Adrenal gland (tissue), 5 donors: ENCODE results near the gene GSAP.

Source experiments
- POLR2A ChIP-seq, 2 donors: fragments of 450-650 bp; IDR thresholded peaks; one replicate each; pipeline ENCODE4 v1.6.1; 2017; ENCODE audit warnings: antibody characterized with exemption in 2 of 2, mild to moderate bottlenecking in 2 of 2, moderate library complexity in 1 of 2
- TF ChIP-seq, protein P1 (sequence below), 6 experiments: fragments of 450-650 bp in 4 of 6; fragments of 200-600 bp in 2 of 6; sonication (generic) in 1 of 6; IDR thresholded peaks; 1 replicate in 5 of 6; 2 replicates in 1 of 6; pipeline versions ENCODE4 v1.5.1 to v1.8.0; 2016 to 2021; ENCODE audit warnings: antibody characterized with exemption in 6 of 6, mild to moderate bottlenecking in 2 of 6, moderate library complexity in 1 of 6
- donor health status: DM: no; HTN: no; CAD: no.

DNA sequence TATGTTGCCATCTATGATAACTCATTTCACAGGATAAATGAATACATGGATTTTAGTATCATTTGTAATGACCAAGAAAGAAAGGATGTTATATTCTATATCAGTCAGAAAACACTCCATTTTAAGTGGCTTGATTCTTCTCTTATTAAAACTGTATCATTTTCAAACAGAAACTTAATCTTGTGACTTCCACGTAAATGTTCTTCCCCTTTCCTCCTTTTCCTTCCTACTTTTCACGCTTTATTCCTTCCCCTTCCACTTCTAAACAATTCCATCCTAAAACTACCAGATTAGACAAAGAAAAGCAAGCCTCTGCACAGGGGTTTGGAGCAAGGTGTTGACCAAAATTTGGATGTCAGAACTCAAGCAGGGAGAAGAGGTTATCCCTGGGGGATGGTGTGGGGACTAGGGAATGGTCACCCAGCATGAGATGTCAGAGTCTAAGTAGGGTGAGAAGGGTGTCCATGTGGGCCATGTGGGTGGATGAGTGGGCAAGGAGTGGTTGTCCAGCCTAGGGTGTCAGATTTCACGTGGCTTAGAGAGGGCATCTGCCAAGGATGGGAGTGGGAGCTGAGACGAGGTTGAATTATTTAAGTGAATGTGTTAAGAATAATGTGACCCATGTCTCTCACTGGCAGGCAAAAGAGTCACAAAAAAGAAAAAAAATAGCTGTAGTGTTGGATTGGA lies 5.0 kb upstream of the GSAP start:
- TF ChIP-seq, protein P1, sequence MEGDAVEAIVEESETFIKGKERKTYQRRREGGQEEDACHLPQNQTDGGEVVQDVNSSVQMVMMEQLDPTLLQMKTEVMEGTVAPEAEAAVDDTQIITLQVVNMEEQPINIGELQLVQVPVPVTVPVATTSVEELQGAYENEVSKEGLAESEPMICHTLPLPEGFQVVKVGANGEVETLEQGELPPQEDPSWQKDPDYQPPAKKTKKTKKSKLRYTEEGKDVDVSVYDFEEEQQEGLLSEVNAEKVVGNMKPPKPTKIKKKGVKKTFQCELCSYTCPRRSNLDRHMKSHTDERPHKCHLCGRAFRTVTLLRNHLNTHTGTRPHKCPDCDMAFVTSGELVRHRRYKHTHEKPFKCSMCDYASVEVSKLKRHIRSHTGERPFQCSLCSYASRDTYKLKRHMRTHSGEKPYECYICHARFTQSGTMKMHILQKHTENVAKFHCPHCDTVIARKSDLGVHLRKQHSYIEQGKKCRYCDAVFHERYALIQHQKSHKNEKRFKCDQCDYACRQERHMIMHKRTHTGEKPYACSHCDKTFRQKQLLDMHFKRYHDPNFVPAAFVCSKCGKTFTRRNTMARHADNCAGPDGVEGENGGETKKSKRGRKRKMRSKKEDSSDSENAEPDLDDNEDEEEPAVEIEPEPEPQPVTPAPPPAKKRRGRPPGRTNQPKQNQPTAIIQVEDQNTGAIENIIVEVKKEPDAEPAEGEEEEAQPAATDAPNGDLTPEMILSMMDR (IDR thresholded peaks at IDR 0.05) = no peak
- TF ChIP-seq POLR2A (IDR thresholded peaks at IDR 0.05) = no peak
